Tibial nerve (tissue), 4 donors: ENCODE data around the gene ADAT3. TPM values are rescaled to one million over a fixed set of nuclear protein-coding genes. Genes with fewer than 3 reads are reported as not detected.

Experiments used
- DNase-seq, 2 donors: peaks; one replicate each; pipeline ENCODE4 v3.0.0-alpha.2; 2019; ENCODE audit warnings: low spot score in 2 of 2
- H3K27ac ChIP-seq, 4 donors: fragments of 200-600 bp; sonication (generic) in 3 of 4; one replicate each; pipeline ENCODE4 v1.5.1; 2017 to 2019; ENCODE audit warnings: mild to moderate bottlenecking in 1 of 4
- H3K27me3 ChIP-seq, 2 donors: fragments of 200-600 bp; sonication (generic) in 1 of 2; one replicate each; pipeline versions ENCODE4 v1.5.1 to v1.6.0; 2017 to 2019
- H3K36me3 ChIP-seq, 3 donors: fragments of 200-600 bp; sonication (generic); one replicate each; pipeline ENCODE4 v1.5.1; 2018 to 2019
- H3K4me1 ChIP-seq, 4 donors: fragments of 200-600 bp; sonication (generic) in 3 of 4; one replicate each; pipeline ENCODE4 v1.5.1; 2017 to 2019
- H3K4me3 ChIP-seq, 4 donors: fragments of 200-600 bp; sonication (generic) in 3 of 4; one replicate each; pipeline ENCODE4 v1.5.1; 2017 to 2019; ENCODE audit warnings: mild to moderate bottlenecking in 1 of 4, moderate library complexity in 1 of 4
- H3K9me3 ChIP-seq, 4 donors: fragments of 200-600 bp; sonication (generic) in 3 of 4; one replicate each; pipeline ENCODE4 v1.5.1; 2017 to 2019
- CTCF ChIP-seq, 5 experiments: fragments of 200-600 bp in 3 of 5; fragments of 450-650 bp in 2 of 5; sonication (generic) in 3 of 5; IDR thresholded peaks; one replicate each; pipeline ENCODE4 v1.5.1; 2016 to 2019; ENCODE audit warnings: antibody characterized with exemption in 5 of 5, mild to moderate bottlenecking in 3 of 5, moderate library complexity in 2 of 5
- EP300 ChIP-seq, 2 donors: sonication (generic); formaldehyde crosslinking; IDR thresholded peaks; one replicate each; pipeline ENCODE4 v1.6.1; 2017; ENCODE audit warnings: antibody characterized with exemption in 2 of 2, mild to moderate bottlenecking in 1 of 2
- POLR2A ChIP-seq, 2 donors: fragments of 450-650 bp; IDR thresholded peaks; one replicate each; pipeline ENCODE4 v1.6.1; 2017; ENCODE audit warnings: antibody characterized with exemption in 2 of 2, mild to moderate bottlenecking in 2 of 2, moderate library complexity in 2 of 2
- WGBS, 2 donors: methylation state at CpG; one replicate each; pipeline ENCODE4 v1.1.5; 2018; 5-methylcytosine and 5-hydroxymethylcytosine counted together
- total RNA-seq, 4 donors: library from RNA; depleted of rRNA; stranded (reverse); fragments of >200 nt; gene quantifications; one replicate each; pipeline ENCODE4 v1.1.0, GENCODE V29; 2016

Gene ADAT3
- total RNA-seq, 4 donors from 2014 or later, result 2.4 to 8.7 (median 4.8) TPM

GRCh38 chr19:1860821-1861598 is 44.2 kb upstream of the ADAT3 start:
- Histone ChIP-seq H3K4me3 (peak overlapping the region in 1 of 4 donors; percentile 70), H3K4me1 (peaks cover 0 to 78% (median 65%) of the 10 kb centered on the region in 4 donors), H3K36me3 (no peaks in the 10 kb centered on the region), H3K27me3 (no peaks in the 10 kb centered on the region), H3K9me3 (no peaks in the 10 kb centered on the region), H3K27ac (peak overlapping the region in 3 of 4 donors; percentile 56 to 94 (median 85))
- TF ChIP-seq CTCF (IDR thresholded peaks at IDR 0.05) (no peak), POLR2A (IDR thresholded peaks at IDR 0.05) (no peak), EP300 (IDR thresholded peaks at IDR 0.05) (no peak)
- WGBS, 2 donors, result 59 to 61% methylated on average over 27 to 28 of the region's 28 CpGs
- no peak for DNase-seq

GRCh38 chr19:1861599-1862031 is 43.6 kb upstream of the ADAT3 start:
- DNase-seq, result no peak
- peak overlapping the region in 2 of 4 donors; percentile 52 to 70 for H3K4me3 ChIP-seq
- no peaks in the 10 kb centered on the region for H3K9me3 ChIP-seq
- no peaks in the 10 kb centered on the region for H3K27me3 ChIP-seq
- H3K27ac ChIP-seq, result peak overlapping the region; percentile 31 to 94 (median 72)
- no peaks in the 10 kb centered on the region for H3K36me3 ChIP-seq
- WGBS, 2 donors, result 31 to 41% methylated on average over 21 to 23 of the region's 23 CpGs
- TF ChIP-seq POLR2A (IDR thresholded peaks at IDR 0.05) (no peak), EP300 (IDR thresholded peaks at IDR 0.05) (no peak), CTCF (IDR thresholded peaks at IDR 0.05) (no peak)
- peaks cover 0 to 72% (median 59%) of the 10 kb centered on the region in 4 donors for H3K4me1 ChIP-seq

GRCh38 chr19:1862068-1862423 is 43.2 kb upstream of the ADAT3 start:
- Histone ChIP-seq H3K4me1 (peaks cover 0 to 68% (median 57%) of the 10 kb centered on the region in 4 donors), H3K27me3 (no peaks in the 10 kb centered on the region)

GRCh38 chr19:1862424-1863327 is 42.5 kb upstream of the ADAT3 start:
- TF ChIP-seq EP300 (IDR thresholded peaks at IDR 0.05) (no peak), CTCF (IDR thresholded peaks at IDR 0.05) (no peak), POLR2A (IDR thresholded peaks at IDR 0.05) (no peak)
- peak overlapping the region; percentile 31 to 94 (median 80) for H3K27ac ChIP-seq
- DNase-seq, result no peak
- peak overlapping the region; percentile 52 to 81 (median 65) for H3K4me3 ChIP-seq
- no peaks in the 10 kb centered on the region for H3K9me3 ChIP-seq
- no peaks in the 10 kb centered on the region for H3K36me3 ChIP-seq
- no peaks in the 10 kb centered on the region for H3K27me3 ChIP-seq
- H3K4me1 ChIP-seq, result peaks cover 0 to 62% (median 51%) of the 10 kb centered on the region in 4 donors
- WGBS, 2 donors, result 0% methylated on average over 38 to 61 of the region's 109 CpGs

More at GRCh38 chr19:1862068-1862423, 43.2 kb upstream of the ADAT3 start:
- TF ChIP-seq POLR2A (IDR thresholded peaks at IDR 0.05) (no peak), CTCF (IDR thresholded peaks at IDR 0.05) (no peak), EP300 (IDR thresholded peaks at IDR 0.05) (no peak)
- DNase-seq, result no peak
- H3K4me3 ChIP-seq, result peak overlapping the region; percentile 52 to 81 (median 65)
- no peaks in the 10 kb centered on the region for H3K9me3 ChIP-seq
- peak overlapping the region; percentile 31 to 94 (median 72) for H3K27ac ChIP-seq
- 2 to 11% methylated on average over 11 to 13 of the region's 21 CpGs for WGBS, 2 donors
- no peaks in the 10 kb centered on the region for H3K36me3 ChIP-seq
